D721Med (cell line): ENCODE results near the gene G6PC1.

Experiments
- DNase-seq: peaks from one replicate; pipeline ENCODE4 v3.0.0; 2011; ENCODE audit warnings: low spot score; ENCODE audit not compliant: insufficient read length
- FAIRE-seq: peaks from 2 replicates; lab custom pipeline; 2011; peaks lifted over from hg19 to GRCh38; lab: Jason Lieb, UNC
- CTCF ChIP-seq: IDR thresholded peaks from 2 replicates; pipeline ENCODE4 v1.5.1; 2012; ENCODE audit warnings: mild to moderate bottlenecking, control low read depth; ENCODE audit not compliant: insufficient read depth; ENCODE audit errors: missing control alignments

The G6PC1 gene

GRCh38 chr17:42886283-42887176 is 14.1 kb upstream of the G6PC1 start:
- no peak for TF ChIP-seq CTCF
- FAIRE-seq, result no peak
- DNase-seq, result no peak

- no peak for TF ChIP-seq CTCF
- no peak for FAIRE-seq
- no peak for DNase-seq
Observed at GRCh38 chr17:42889809-42890208, 10.8 kb upstream of the G6PC1 start.

- no peak for DNase-seq
- no peak for TF ChIP-seq CTCF
- FAIRE-seq, result no peak
Observed at GRCh38 chr17:42891539-42892152, 9.0 kb upstream of the G6PC1 start.

GRCh38 chr17:42893359-42893758 is 7.2 kb upstream of the G6PC1 start:
- FAIRE-seq (no peak), DNase-seq (no peak)
- no peak for TF ChIP-seq CTCF

GRCh38 chr17:42894283-42895184 is 6.1 kb upstream of the G6PC1 start:
- no peak for TF ChIP-seq CTCF
- no peak for DNase-seq
- no peak for FAIRE-seq

- DNase-seq, result no peak
- TF ChIP-seq CTCF, result no peak
- no peak for FAIRE-seq
Observed at GRCh38 chr17:42895185-42895555, 5.4 kb upstream of the G6PC1 start.
